Measurements from ENCODE around the gene REXO4. TPM values are rescaled to one million over a fixed set of nuclear protein-coding genes. Genes with fewer than 3 reads are reported as not detected.

REXO4 gene
- total RNA-seq, 3 donors from 2014 or later: 18.7 to 26.0 (median 20.1) TPM

DNA sequence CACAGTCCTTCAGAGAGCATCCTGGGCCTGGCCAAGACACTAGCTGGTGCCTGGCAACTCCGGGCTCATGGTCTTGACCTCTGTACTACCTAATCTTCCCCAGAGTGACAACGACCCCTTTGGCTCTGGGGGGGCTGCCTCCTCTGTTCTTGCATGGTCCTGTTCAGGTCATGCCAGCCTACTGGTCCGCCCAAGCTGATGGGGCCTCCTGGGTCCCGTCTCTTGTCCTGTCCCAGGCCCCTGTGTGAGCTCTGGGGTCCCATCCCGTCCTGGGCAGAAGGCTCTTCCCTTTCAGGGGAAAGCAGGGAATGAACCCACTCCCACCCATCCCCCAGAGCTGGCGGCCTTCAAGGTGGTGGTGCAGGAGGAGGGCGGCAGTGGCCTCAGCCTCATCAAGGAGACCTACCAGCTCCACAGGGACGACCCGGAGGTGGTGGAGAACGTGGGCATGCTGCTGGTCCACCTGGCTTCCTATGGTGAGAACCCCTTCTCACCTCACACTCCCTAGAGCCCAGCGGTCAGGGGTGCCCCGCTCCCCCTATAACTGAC lies 13.3 kb downstream of the REXO4 start:
- DNase-seq: no peak
- intact Hi-C loops (cut with DNase I, micrococcal nuclease): loop anchor here (5.0 kb wide), 1 partner anchor 83 kb away; no protein-coding TSS in a partner anchor

GRCh38 chr9:133403766-133404453 lies 13.9 kb downstream of the REXO4 start:
- DNase-seq (peak; percentile 56 to 76 (median 74)), ATAC-seq (peak; percentile 85)
- intact Hi-C loops (cut with DNase I, micrococcal nuclease): no loop called here
- TF ChIP-seq, protein P1, sequence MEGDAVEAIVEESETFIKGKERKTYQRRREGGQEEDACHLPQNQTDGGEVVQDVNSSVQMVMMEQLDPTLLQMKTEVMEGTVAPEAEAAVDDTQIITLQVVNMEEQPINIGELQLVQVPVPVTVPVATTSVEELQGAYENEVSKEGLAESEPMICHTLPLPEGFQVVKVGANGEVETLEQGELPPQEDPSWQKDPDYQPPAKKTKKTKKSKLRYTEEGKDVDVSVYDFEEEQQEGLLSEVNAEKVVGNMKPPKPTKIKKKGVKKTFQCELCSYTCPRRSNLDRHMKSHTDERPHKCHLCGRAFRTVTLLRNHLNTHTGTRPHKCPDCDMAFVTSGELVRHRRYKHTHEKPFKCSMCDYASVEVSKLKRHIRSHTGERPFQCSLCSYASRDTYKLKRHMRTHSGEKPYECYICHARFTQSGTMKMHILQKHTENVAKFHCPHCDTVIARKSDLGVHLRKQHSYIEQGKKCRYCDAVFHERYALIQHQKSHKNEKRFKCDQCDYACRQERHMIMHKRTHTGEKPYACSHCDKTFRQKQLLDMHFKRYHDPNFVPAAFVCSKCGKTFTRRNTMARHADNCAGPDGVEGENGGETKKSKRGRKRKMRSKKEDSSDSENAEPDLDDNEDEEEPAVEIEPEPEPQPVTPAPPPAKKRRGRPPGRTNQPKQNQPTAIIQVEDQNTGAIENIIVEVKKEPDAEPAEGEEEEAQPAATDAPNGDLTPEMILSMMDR (IDR thresholded peaks at IDR 0.05): peak; percentile 58
- Histone ChIP-seq H3K4me3 (no peak overlapping the region), H3K4me1 (ENCODE audit: low read depth) (no peaks in the 10 kb centered on the region), H3K9me3 (no peaks in the 10 kb centered on the region), H3K36me3 (ENCODE audit: low read depth) (no peaks in the 10 kb centered on the region)

More for the DNA sequence above, 13.3 kb downstream of the REXO4 start:
- no peaks in the 10 kb centered on the region for H3K36me3 ChIP-seq (ENCODE audit: low read depth)
- H3K4me1 ChIP-seq (ENCODE audit: low read depth): no peaks in the 10 kb centered on the region
- TF ChIP-seq, protein P1 (IDR thresholded peaks at IDR 0.05): no peak
- H3K4me3 ChIP-seq: no peak overlapping the region
- no peak for ATAC-seq
- H3K9me3 ChIP-seq: no peaks in the 10 kb centered on the region

- H3K4me3 ChIP-seq: no peak overlapping the region
Measured at GRCh38 chr9:133402689-133403088, 15.1 kb downstream of the REXO4 start.

DNA sequence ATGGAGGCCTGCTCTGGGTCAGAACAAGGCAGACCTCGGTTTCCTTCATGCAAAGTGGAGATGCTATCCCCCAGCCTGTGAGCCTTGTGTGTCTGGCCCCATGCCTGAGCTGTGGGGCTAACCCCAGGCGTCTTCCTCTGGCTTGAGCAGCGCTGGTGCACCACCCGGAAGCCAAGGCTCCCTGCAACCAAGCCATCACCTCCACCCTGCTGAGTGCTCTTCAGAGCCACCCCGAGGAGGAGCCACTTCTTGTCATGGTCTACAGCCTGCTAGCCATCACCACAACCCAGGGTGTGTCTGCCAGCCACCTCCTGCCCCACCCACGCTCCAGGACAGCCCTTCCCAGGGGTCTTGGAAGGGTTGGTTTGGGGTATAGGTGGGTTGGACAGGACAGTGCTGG lies 16.2 kb downstream of the REXO4 start:
- Histone ChIP-seq H3K36me3 (ENCODE audit: low read depth) (no peaks in the 10 kb centered on the region), H3K4me1 (ENCODE audit: low read depth) (no peaks in the 10 kb centered on the region), H3K9me3 (no peaks in the 10 kb centered on the region), H3K4me3 (no peak overlapping the region)
- DNase-seq (no peak), ATAC-seq (no peak)
- TF ChIP-seq, protein P1 (IDR thresholded peaks at IDR 0.05): no peak
- intact Hi-C loops (cut with DNase I, micrococcal nuclease): no loop called here

More at GRCh38 chr9:133402689-133403088, 15.1 kb downstream of the REXO4 start:
- H3K9me3 ChIP-seq: no peaks in the 10 kb centered on the region
- DNase-seq (no peak), ATAC-seq (no peak)
- no peaks in the 10 kb centered on the region for H3K36me3 ChIP-seq (ENCODE audit: low read depth)
- TF ChIP-seq, protein P1 (IDR thresholded peaks at IDR 0.05): no peak
- H3K4me1 ChIP-seq (ENCODE audit: low read depth): no peaks in the 10 kb centered on the region
- intact Hi-C loops (cut with DNase I, micrococcal nuclease): no loop called here

GRCh38 chr9:133400292-133400691 lies 17.5 kb downstream of the REXO4 start:
- no peak for DNase-seq
- ATAC-seq: no peak
- H3K4me1 ChIP-seq (ENCODE audit: low read depth): no peaks in the 10 kb centered on the region
- intact Hi-C loops (cut with DNase I, micrococcal nuclease): no loop called here
- H3K4me3 ChIP-seq: no peak overlapping the region
- TF ChIP-seq, protein P1 (IDR thresholded peaks at IDR 0.05): no peak
- H3K36me3 ChIP-seq (ENCODE audit: low read depth): no peaks in the 10 kb centered on the region
- H3K9me3 ChIP-seq: no peaks in the 10 kb centered on the region

Measured in mucosa of descending colon (tissue), 3 donors.